Measurements from ENCODE around the gene NUBP2.

The NUBP2 gene

GRCh38 chr16:1769402-1770300 lies 13.1 kb upstream of the NUBP2 start:
- no peak for TF ChIP-seq CTCF (IDR thresholded peaks at IDR 0.05; ENCODE audit: low read depth, low read length)

GRCh38 chr16:1770328-1771187 lies 12.2 kb upstream of the NUBP2 start:
- no peak for DNase-seq (ENCODE audit: extremely low read depth, low read depth)
- TF ChIP-seq CTCF (IDR thresholded peaks at IDR 0.05; ENCODE audit: low read depth, low read length) = no peak

More at GRCh38 chr16:1769402-1770300, 13.1 kb upstream of the NUBP2 start:
- no peak for DNase-seq (ENCODE audit: extremely low read depth, low read depth)

- no peak for DNase-seq (ENCODE audit: extremely low read depth, low read depth)
- TF ChIP-seq CTCF (IDR thresholded peaks at IDR 0.05; ENCODE audit: low read depth, low read length) = no peak
Measured at GRCh38 chr16:1771188-1771863, 11.4 kb upstream of the NUBP2 start, which contains the start of gene NME3. Gene NME3, minus strand, starts transcription at chr16:1771543. Its CDS starts 9 bp downstream, at chr16:1771534.

- no peak for TF ChIP-seq CTCF (IDR thresholded peaks at IDR 0.05; ENCODE audit: low read depth, low read length)
- no peak for DNase-seq (ENCODE audit: extremely low read depth, low read depth)
Measured at GRCh38 chr16:1771864-1772361, 10.8 kb upstream of the NUBP2 start.

GRCh38 chr16:1772362-1772907 lies 10.3 kb upstream of the NUBP2 start, which contains the start of gene EME2:
Gene EME2, plus strand, starts transcription at chr16:1772810. Its CDS starts 418 bp downstream, at chr16:1773228.
- DNase-seq (ENCODE audit: extremely low read depth, low read depth) = no peak
- TF ChIP-seq CTCF (IDR thresholded peaks at IDR 0.05; ENCODE audit: low read depth, low read length) = no peak

- peak; percentile 42 for DNase-seq (ENCODE audit: extremely low read depth, low read depth)
Measured at GRCh38 chr16:1772908-1773702, 9.7 kb upstream of the NUBP2 start, which contains the start of gene MRPS34. Gene MRPS34, minus strand, starts transcription at chr16:1773134. Its CDS starts 15 bp downstream, at chr16:1773119.

More at GRCh38 chr16:1772908-1773702, 9.7 kb upstream of the NUBP2 start, which contains the start of gene MRPS34:
- peak; percentile 52 for TF ChIP-seq CTCF (IDR thresholded peaks at IDR 0.05; ENCODE audit: low read depth, low read length)

Measured in AG09319 (cell line).